Suprapubic skin (tissue), 4 donors: Measurements from ENCODE around the gene CACNA1D. TPM values are rescaled to one million over a fixed set of nuclear protein-coding genes. Genes with fewer than 3 reads are reported as not detected.

Experiments
- DNase-seq, 2 donors: peaks; one replicate each; pipeline ENCODE4 v3.0.0-alpha.2; 2019; ENCODE audit warnings: low spot score in 2 of 2
- H3K27ac ChIP-seq: fragments of 200-600 bp; sonication (generic); one replicate; pipeline ENCODE4 v1.5.1; 2019
- H3K27me3 ChIP-seq: fragments of 200-600 bp; sonication (generic); one replicate; pipeline ENCODE4 v1.5.1; 2019
- H3K36me3 ChIP-seq: fragments of 200-600 bp; sonication (generic); one replicate; pipeline ENCODE4 v1.5.1; 2019
- H3K4me1 ChIP-seq: fragments of 200-600 bp; sonication (generic); one replicate; pipeline ENCODE4 v1.5.1; 2019
- H3K4me3 ChIP-seq: fragments of 200-600 bp; sonication (generic); one replicate; pipeline ENCODE4 v1.5.1; 2019; ENCODE audit warnings: mild to moderate bottlenecking
- H3K9me3 ChIP-seq: fragments of 200-600 bp; sonication (generic); one replicate; pipeline ENCODE4 v1.5.1; 2019
- CTCF ChIP-seq, 2 donors: fragments of 200-600 bp in 1 of 2; fragments of 450-650 bp in 1 of 2; sonication (generic) in 1 of 2; IDR thresholded peaks; one replicate each; pipeline ENCODE4 v1.5.1; 2016 to 2019; ENCODE audit warnings: antibody characterized with exemption in 2 of 2, mild to moderate bottlenecking in 1 of 2, moderate library complexity in 1 of 2
- EP300 ChIP-seq: sonication (generic); formaldehyde crosslinking; IDR thresholded peaks from one replicate; pipeline ENCODE4 v1.6.1; 2017; ENCODE audit warnings: antibody characterized with exemption
- POLR2A ChIP-seq, 2 donors: fragments of 450-650 bp; IDR thresholded peaks; one replicate each; pipeline ENCODE4 v1.6.1; 2017; ENCODE audit warnings: antibody characterized with exemption in 2 of 2, mild to moderate bottlenecking in 2 of 2, moderate library complexity in 2 of 2
- POLR2AphosphoS5 ChIP-seq, 3 donors: sonication (generic); formaldehyde crosslinking; IDR thresholded peaks; one replicate each; pipeline ENCODE4 v1.6.1; 2017; ENCODE audit warnings: antibody characterized with exemption in 3 of 3
- WGBS: methylation state at CpG from one replicate; pipeline ENCODE4 v1.1.5; 2018; 5-methylcytosine and 5-hydroxymethylcytosine counted together
- total RNA-seq, 4 donors: library from RNA; depleted of rRNA; stranded (reverse); fragments of >200 nt; gene quantifications; one replicate each; pipeline ENCODE4 v1.1.0, GENCODE V29; 2016

Gene CACNA1D
- total RNA-seq, 4 donors from 2014 or later: 1.9 to 28.2 (median 6.3) TPM

- Histone ChIP-seq H3K27ac (no peak overlapping the region), H3K4me1 (peaks cover 5% of the 10 kb centered on the region), H3K27me3 (no peaks in the 10 kb centered on the region), H3K4me3 (no peak overlapping the region), H3K9me3 (no peaks in the 10 kb centered on the region), H3K36me3 (no peaks in the 10 kb centered on the region)
- WGBS: 87% methylated on average over 5 of the region's 5 CpGs
- TF ChIP-seq CTCF (IDR thresholded peaks at IDR 0.05) (no peak), POLR2AphosphoS5 (IDR thresholded peaks at IDR 0.05) (no peak), EP300 (no peak), POLR2A (IDR thresholded peaks at IDR 0.05) (no peak)
- DNase-seq: no peak
Measured at GRCh38 chr3:53650928-53651661, 156.7 kb downstream of the CACNA1D start.

DNA sequence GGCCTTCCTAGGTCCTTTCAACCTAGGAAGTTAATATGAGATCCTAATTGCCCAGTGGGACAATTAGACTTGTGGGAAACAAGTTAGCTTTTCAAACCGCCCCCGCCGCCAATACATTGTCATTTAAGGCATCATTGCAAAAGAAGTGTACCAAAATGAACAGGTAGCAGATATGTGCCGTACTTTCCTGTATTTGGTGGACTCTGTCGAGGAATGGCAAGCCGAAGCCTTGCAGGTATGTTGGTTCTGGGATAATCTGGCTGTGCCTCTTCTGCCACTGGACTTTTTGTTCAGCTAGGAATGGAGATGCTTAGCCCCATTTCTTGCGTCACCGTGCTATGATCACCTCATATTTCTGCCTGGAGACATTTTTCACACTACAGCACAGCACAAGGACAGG, 157.5 kb downstream of the CACNA1D start:
- Histone ChIP-seq H3K27ac (no peak overlapping the region), H3K9me3 (no peaks in the 10 kb centered on the region), H3K4me3 (no peak overlapping the region), H3K4me1 (peaks cover 5% of the 10 kb centered on the region), H3K27me3 (no peaks in the 10 kb centered on the region), H3K36me3 (no peaks in the 10 kb centered on the region)
- TF ChIP-seq POLR2A (IDR thresholded peaks at IDR 0.05): no peak
- no peak for TF ChIP-seq CTCF (IDR thresholded peaks at IDR 0.05)
- no peak for TF ChIP-seq POLR2AphosphoS5 (IDR thresholded peaks at IDR 0.05)
- no peak for TF ChIP-seq EP300
- WGBS: 98% methylated on average over 8 of the region's 8 CpGs
- no peak for DNase-seq

GRCh38 chr3:53657651-53658050, 163.2 kb downstream of the CACNA1D start:
- DNase-seq: no peak
- H3K27me3 ChIP-seq: no peaks in the 10 kb centered on the region
- 74% methylated on average over 1 of the region's 1 CpG for WGBS
- H3K4me3 ChIP-seq: no peak overlapping the region
- no peaks in the 10 kb centered on the region for H3K36me3 ChIP-seq
- H3K9me3 ChIP-seq: no peaks in the 10 kb centered on the region
- H3K27ac ChIP-seq: no peak overlapping the region
- no peak for TF ChIP-seq POLR2AphosphoS5 (IDR thresholded peaks at IDR 0.05)
- TF ChIP-seq POLR2A (IDR thresholded peaks at IDR 0.05): no peak
- TF ChIP-seq CTCF (IDR thresholded peaks at IDR 0.05): no peak
- TF ChIP-seq EP300: no peak
- no peaks in the 10 kb centered on the region for H3K4me1 ChIP-seq

- Histone ChIP-seq H3K36me3 (no peaks in the 10 kb centered on the region), H3K27me3 (no peaks in the 10 kb centered on the region), H3K4me1 (no peaks in the 10 kb centered on the region), H3K9me3 (peaks cover 4% of the 10 kb centered on the region), H3K27ac (no peak overlapping the region), H3K4me3 (no peak overlapping the region)
- no peak for TF ChIP-seq EP300
- TF ChIP-seq POLR2A (IDR thresholded peaks at IDR 0.05): no peak
- TF ChIP-seq POLR2AphosphoS5 (IDR thresholded peaks at IDR 0.05): no peak
- no peak for TF ChIP-seq CTCF (IDR thresholded peaks at IDR 0.05)
- DNase-seq: no peak
- 65% methylated on average over 6 of the region's 6 CpGs for WGBS
Measured at GRCh38 chr3:53658613-53659193, 164.3 kb downstream of the CACNA1D start.

DNA sequence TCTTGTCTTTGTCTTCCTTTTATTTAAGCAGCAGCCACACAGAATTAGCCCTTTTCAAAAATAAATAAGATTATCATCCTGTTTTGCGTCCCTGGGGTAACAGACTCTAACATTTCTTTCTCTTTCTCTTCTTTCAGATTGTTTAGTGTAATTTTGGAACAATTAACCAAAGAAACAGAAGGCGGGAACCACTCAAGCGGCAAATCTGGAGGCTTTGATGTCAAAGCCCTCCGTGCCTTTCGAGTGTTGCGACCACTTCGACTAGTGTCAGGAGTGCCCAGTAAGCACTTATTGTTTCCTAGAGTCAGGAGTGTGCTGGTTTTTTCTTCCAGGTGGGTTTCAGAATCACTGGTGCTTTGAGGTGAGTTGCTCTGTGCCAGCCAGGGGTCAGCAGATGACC, 165.6 kb downstream of the CACNA1D start:
- no peaks in the 10 kb centered on the region for H3K4me1 ChIP-seq
- H3K4me3 ChIP-seq: no peak overlapping the region
- no peaks in the 10 kb centered on the region for H3K36me3 ChIP-seq
- no peak for TF ChIP-seq POLR2AphosphoS5 (IDR thresholded peaks at IDR 0.05)
- no peak for TF ChIP-seq POLR2A (IDR thresholded peaks at IDR 0.05)
- TF ChIP-seq CTCF (IDR thresholded peaks at IDR 0.05): no peak
- TF ChIP-seq EP300: no peak
- no peak overlapping the region for H3K27ac ChIP-seq
- 98% methylated on average over 7 of the region's 7 CpGs for WGBS
- H3K27me3 ChIP-seq: no peaks in the 10 kb centered on the region
- H3K9me3 ChIP-seq: peaks cover 4% of the 10 kb centered on the region
- no peak for DNase-seq
